Suppressor macrophage treated with lipopolysaccharide for 4 hours (primary cell): ENCODE results near the gene SPSB4.

Experiments
- DNase-seq: peaks from one replicate; pipeline ENCODE4 v3.0.0-alpha.2; 2020

The SPSB4 gene

DNA sequence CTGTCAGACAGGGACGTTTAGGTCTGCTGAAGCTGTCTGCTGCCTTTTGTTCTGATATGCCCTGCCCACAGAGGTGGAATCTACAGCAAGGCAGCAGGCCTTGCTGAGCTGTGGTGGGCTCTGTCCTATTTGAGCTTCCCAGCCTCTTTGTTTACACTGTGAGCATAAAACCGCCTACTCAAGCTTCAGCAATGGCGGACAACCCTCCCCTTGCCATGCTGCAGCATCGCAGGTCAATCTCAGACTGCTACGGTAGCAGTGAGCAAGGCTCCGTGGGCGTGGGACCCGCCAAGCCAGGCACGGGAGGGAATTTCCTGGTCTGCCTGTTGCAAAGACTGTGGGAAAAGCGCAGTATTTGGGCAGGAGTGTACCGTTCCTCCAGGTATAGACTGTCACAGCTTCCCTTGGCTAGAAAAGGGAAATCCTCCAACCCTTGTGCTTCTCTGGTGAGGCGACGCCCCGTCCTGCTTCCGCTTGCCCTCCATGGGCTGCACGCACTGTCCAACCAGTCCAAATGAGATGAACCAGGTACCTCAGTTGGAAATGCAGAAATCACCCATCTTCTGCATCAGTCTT is 71.4 kb downstream of the SPSB4 start:
- DNase-seq = no peak

- no peak for DNase-seq
Measured at GRCh38 chr3:141123677-141124410, 72.7 kb downstream of the SPSB4 start.

DNA sequence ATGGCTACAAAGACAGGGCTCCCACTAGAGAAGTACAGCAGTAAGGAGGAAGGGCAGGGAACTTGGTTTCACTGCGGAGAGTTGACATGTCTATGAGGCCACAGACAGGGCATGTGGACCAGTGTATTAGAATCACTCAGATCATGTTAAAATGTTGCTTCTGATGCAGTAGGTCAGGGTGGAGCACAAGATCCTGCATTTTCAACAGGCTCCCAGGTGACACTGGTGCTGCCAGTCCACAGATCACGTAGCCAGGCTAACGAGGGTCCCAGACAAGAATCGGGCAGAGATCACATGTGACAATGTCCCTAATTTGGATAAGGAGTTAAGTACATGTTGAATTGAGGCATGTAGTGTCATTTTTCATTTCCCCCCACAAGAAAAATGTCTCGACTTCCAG is 73.6 kb downstream of the SPSB4 start:
- DNase-seq = no peak

GRCh38 chr3:141125351-141125750 is 74.2 kb downstream of the SPSB4 start:
- no peak for DNase-seq

- DNase-seq = no peak
Measured at GRCh38 chr3:141126661-141127343, 75.7 kb downstream of the SPSB4 start.

- DNase-seq = no peak
Measured at GRCh38 chr3:141127344-141128125, 76.4 kb downstream of the SPSB4 start.

DNA sequence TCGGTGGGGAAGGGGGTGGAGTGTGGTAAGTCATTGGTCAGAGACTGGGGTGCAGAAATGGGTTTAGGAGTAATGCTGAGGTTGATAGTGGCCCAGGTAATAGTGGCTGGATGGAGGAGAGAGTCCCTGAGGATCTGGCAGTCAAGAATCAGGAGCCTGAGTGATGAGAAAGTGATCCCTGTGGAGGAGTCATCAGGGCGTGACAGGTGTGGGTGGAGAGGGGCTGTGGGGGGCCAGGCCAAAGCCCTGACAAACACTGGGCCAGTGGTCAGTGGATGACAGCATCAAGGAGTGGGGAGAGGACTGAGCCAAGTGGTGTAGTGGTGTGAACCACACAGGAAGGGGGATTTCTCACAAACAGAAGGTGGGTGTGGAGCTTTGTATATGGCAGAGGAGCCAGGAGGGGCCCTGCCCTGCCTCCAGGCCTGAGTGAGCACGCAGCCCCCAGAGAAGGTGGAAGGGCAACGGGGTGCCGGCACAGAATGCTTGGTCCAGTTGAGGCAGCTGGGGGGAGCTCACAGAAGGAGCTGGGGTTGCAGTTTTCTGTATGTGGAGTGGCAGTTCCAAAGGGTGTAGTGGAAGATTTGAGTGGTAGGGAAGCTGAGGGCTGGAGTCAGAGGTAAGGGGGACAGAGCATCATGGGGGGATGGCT is 77.1 kb downstream of the SPSB4 start:
- DNase-seq = no peak

- no peak for DNase-seq
Measured at GRCh38 chr3:141129049-141129448, 77.9 kb downstream of the SPSB4 start.

- DNase-seq = no peak
Measured at GRCh38 chr3:141129541-141130011, 78.4 kb downstream of the SPSB4 start.

DNA sequence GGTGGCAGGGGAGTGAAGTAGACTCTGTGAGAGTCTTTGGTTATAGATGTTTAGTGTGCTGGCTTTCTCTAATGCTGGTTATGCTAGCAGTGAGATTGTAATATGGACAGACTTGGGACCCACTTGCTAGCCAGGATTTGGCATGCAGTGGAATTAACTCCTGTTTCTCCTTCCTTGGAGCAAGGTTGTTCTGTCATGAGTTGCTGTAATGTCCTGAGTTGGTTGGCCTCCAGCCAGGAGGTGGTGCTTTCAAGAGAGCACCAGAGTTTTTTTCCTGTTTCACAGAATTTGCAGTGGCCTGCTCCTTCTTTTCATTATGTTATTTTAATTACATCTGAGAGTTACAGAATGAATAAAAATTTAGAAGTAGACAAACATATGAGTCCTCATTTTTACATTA is 92.4 kb downstream of the SPSB4 start:
- no peak for DNase-seq

DNA sequence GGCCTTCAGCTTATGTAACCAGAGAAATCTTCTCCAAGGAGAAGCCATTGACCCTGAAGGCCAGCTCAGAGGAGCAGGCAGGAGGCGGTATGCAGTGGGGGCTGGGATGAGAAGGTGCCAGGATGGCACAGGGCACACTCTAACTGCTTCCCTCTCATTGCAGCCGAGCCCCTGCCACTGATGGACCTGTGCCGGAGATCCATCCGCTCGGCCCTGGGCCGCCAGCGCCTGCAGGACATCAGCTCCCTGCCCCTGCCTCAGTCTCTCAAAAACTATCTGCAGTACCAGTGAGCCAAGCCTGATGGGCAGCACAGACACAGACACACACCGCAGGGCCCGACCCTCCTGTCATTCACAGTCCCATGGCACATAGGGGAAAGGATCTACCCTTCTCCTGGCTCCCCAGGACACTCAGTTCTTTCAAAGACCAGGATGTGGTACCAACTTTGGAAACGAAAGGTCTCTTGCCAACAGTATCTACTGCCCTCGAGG is 95.9 kb downstream of the SPSB4 start:
- no peak for DNase-seq

DNA sequence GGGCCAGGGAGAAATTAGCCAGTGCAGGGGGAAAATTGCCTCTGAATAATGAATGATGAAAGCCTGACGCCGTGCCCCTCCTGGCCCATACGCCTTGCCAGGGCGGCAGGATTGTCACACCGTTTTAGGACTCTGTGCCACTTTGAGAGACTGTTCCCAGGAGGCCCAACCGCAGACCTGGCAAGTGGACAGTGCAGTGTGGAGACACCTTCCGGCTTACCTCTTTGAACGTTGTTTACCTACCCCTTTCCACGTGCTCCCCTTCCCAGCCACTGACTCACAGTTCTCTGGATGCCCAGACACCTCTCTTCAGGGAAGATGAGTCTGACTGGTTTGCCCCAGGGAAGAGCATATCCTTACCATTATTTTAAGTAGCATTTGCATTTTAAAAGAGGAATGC is 96.5 kb downstream of the SPSB4 start:
- no peak for DNase-seq

DNA sequence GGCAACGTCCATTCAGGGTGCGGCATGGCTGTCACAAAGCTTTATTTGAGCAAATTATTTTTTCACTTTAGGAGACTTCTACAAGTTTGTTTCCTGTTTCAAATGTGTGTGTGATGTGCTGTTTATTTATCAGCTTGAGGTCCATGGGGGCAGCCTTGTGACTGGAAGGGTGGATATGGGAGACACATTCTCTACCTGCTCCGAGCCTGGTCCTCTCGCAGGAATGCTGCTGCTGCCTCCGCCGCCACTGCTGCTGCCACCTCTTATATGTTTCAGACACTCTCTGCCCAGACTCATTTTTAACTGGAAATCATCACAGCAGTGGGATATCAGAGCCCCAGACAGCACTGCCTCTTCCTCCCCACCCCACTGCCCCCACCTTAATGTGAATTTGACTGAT is 97.0 kb downstream of the SPSB4 start:
- no peak for DNase-seq

- DNase-seq = no peak
Measured at GRCh38 chr3:141148770-141149169, 97.6 kb downstream of the SPSB4 start.

DNA sequence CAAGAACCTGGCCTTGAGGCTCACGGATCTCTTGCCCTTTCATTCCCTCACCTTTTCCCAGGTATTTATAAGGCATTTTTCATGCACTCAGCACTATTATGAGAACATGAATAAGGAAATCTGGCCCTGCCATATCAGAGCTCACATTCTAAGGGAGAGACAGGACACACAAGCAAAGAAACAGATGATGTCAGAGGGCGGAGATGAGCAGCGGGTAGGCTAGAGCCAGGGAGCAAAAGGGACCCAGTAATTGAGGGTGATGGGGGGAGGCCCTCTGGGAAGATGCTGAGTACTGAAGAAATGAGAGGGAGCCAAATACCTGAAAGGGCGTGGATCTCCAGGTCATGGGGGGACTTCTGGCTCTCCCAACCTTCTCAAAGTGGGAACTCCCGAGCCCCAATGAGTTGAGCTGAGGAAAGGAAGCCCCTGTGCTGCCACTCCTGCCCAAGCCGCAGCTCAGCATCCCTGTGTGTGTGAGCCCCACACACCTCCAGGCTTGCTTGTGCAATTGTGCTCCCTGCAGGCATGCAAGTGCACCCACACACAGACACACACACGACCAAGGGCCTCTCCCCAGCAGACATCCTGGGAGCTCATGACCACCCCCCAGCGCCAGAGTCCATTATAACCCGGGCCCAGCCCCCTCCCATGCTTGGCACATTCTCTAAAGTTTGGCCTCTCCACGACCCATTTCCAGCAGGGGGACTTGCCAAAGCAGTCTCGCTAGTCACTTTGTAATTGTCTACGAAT is 99.1 kb downstream of the SPSB4 start:
- DNase-seq = no peak

DNA sequence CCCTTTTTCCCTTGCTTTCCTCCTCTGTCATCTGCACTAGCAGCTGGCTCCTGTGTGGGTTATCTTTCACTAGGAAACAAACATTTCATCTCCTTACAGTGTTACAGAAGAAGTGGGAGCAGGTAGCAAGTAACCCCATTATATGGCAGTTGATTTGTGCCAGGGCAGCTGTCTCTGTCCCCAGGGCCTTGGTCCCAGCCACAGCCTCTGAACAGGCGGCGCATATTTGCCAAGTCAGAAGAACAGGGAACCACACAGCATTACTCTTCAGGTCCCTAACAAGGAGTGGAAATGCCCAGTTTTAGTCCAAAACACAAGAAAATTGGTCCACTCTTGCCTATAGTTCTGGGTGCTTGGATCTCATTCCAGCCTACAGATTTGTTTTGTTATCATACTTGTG is 99.8 kb downstream of the SPSB4 start:
- DNase-seq = no peak

- no peak for DNase-seq
Measured at GRCh38 chr3:141151439-141151838, 100.3 kb downstream of the SPSB4 start.

DNA sequence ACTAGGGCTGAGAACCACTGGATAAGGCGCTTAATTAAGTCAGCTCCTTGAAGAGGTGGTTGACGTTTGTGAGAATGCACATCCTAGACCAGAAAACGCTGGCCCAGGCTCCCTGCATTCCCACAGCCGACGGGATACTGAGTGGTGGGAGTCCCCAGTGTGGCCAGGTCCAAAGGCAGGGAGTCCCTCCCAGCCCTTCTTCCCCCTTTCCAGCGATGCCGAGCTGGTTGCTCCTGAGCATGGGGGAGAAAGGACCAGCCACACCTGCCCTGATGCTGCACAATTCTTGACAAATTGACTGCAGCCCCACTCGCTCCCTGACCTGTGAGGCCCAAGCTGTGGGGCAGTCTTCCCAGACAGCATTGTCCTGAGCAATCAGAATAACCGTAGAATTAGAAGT is 101.0 kb downstream of the SPSB4 start:
- no peak for DNase-seq

DNA sequence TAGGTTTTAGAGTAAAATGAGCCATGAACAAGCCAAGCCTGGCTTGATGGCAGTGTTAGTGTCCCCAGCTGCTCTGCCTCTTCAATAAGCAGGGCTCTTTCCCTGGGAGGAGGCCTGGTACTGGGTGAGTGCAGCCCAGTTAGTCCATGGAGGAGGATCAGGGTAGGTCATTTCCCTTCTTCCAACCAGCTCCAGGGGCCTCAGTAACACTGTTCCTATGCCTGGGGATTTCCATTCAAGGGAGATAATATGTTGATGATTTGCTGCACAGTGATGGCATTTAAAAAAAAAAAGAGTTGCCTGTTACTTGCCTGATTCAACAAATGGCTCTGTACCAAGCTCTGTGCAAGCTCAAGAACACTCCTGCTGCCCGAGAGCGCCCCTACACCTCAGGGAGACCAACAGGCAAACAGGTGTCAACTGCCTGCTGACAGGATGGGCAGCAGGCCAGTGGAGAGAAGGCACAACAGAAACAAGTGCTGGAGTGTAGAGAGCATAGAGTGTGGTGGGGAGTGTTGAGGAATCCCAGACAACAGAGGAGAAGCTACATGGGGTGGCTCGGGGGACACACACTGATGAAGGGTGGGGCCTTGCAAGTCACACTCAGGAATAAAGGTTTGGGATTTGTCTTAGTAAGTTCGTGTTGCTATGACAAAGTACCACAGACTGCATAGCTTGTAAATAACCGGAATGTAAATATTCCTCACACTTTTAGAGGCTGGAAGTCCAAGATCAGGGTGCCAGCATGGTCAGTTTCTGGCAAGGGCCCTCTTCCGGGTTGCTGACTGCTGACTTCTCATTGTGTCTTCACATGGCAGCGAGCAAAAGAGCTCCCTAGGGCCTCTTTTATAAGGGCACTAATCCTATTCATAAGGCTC is 101.9 kb downstream of the SPSB4 start:
- DNase-seq = no peak

DNA sequence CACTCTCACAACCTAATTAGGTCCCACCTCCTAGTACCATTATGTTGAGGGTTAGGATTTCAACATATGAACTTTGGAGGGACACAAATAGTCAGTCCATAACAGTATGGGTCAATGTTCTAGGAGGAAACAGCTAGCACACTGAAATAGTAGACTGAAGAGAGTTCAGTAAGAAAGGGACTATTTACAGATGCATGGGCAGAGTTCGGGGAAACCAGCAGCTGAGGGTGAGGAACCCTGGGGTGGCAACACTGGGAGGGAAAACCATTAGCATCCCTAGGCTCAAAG is 102.5 kb downstream of the SPSB4 start:
- no peak for DNase-seq

- no peak for DNase-seq
Measured at GRCh38 chr3:141164852-141165251, 113.7 kb downstream of the SPSB4 start.
